T-helper 1 cell (primary cell): ENCODE measurements around the gene ABHD15.

Experiments
- DNase-seq, 5 donors: peaks; one replicate each; pipeline ENCODE4 v3.0.0-alpha.2; 2012 to 2020

Gene ABHD15

GRCh38 chr17:29518359-29518758 is 48.5 kb downstream of the ABHD15 start:
- DNase-seq = no peak

DNA sequence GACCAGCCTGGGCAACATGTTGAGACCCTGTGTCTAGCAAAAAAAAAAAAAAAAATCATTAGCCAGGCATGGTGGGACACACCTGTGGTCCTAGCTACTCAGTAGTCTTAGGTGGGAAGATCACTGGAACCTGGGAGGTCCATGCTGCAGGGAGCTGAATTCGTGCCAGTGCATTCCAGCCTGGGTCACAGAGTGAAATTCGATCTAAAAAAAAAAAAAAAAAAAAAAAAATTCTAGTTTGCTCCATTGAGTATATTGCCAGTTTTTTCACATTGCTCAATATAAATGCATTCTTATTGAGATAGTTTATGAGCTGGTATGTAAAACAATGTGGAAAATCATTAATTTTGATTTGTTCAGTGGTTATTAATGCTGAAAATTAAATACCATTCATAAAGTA is 52.0 kb downstream of the ABHD15 start:
- DNase-seq = no peak

- no peak for DNase-seq
Measured at GRCh38 chr17:29510953-29511352, 55.9 kb downstream of the ABHD15 start.
